K562 (cell line): ENCODE results near the gene PPY.

Experiments used
- CBX3 ChIP-seq, 2 experiments: IDR thresholded peaks; 1 replicate in 1 of 2; 2 replicates in 1 of 2; pipeline ENCODE4 v1.6.1; 2012; ENCODE audit warnings: inconsistent platforms in 2 of 2, low read length in 2 of 2, borderline replicate concordance in 1 of 2, control low read depth in 1 of 2
- CTCF ChIP-seq, 3 experiments: IDR thresholded peaks in 2 of 3; conservative IDR thresholded peaks in 1 of 3; 2 replicates each; pipeline ENCODE4 v1.5.1; 2011 to 2012; ENCODE audit warnings: low read length in 3 of 3, mild to moderate bottlenecking in 3 of 3, control low read depth in 2 of 3, improper control_type of control experiment in 1 of 3, inconsistent platforms in 1 of 3, low read depth in 1 of 3, mixed read lengths in 1 of 3, moderate library complexity in 1 of 3; ENCODE audit not compliant: insufficient read depth in 2 of 3
- DMBX1 ChIP-seq: fragments of 250-450 bp; sonication (Bioruptor Pico); IDR thresholded peaks from 2 replicates; pipeline ENCODE4 v1.8.0; 2022; ENCODE audit warnings: inconsistent platforms, mild to moderate bottlenecking, moderate library complexity, borderline replicate concordance
- E2F6 ChIP-seq, 2 experiments: IDR thresholded peaks; 2 replicates each; pipeline ENCODE4 v1.6.1; 2011; ENCODE audit warnings: borderline replicate concordance in 1 of 2, control low read depth in 1 of 2, low read depth in 1 of 2, low read length in 1 of 2, mild to moderate bottlenecking in 1 of 2, mixed read lengths in 1 of 2, moderate library complexity in 1 of 2; ENCODE audit not compliant: insufficient read depth in 1 of 2, insufficient read length in 1 of 2, poor library complexity in 1 of 2, severe bottlenecking in 1 of 2; ENCODE audit errors: extremely low read depth in 1 of 2
- GTF2F1 ChIP-seq: IDR thresholded peaks from 2 replicates; pipeline ENCODE4 v1.6.1; 2011; ENCODE audit warnings: low read depth, low read length, improper control_type of control experiment
- MAFK ChIP-seq: IDR thresholded peaks from 2 replicates; pipeline ENCODE4 v1.6.1; 2011; ENCODE audit warnings: low read length, improper control_type of control experiment
- NCOR1 ChIP-seq: fragments of 450-650 bp; IDR thresholded peaks from 2 replicates; pipeline ENCODE4 v1.6.1; 2016; ENCODE audit warnings: mild to moderate bottlenecking, moderate library complexity
- SNRNP70 ChIP-seq: fragments of 200-400 bp; formaldehyde crosslinking; optimal IDR thresholded peaks from 2 replicates; pipeline ENCODE3; 2017; ENCODE audit warnings: low read depth, low read length
- SRF ChIP-seq, 2 experiments: fragments of 250-450, 450-650 bp in 1 of 2; sonication (Bioruptor Pico) in 1 of 2; sonication (generic) in 1 of 2; formaldehyde crosslinking; IDR thresholded peaks; 2 replicates each; pipeline versions ENCODE4 v1.5.0 to v1.5.1; 2020 to 2022; ENCODE audit warnings: mild to moderate bottlenecking in 1 of 2, missing genetic modification reagents in 1 of 2
- SRSF1 ChIP-seq: fragments of 200-400 bp; formaldehyde crosslinking; IDR thresholded peaks from 2 replicates; pipeline ENCODE4 v1.6.1; 2017; ENCODE audit warnings: mild to moderate bottlenecking, low read depth, low read length, moderate library complexity
- ZKSCAN1 ChIP-seq: fragments of 150-350 bp; IDR thresholded peaks from 2 replicates; pipeline ENCODE4 v1.6.1; 2016; ENCODE audit warnings: low read depth, low read length

GRCh38 chr17:43958748-43959352 lies 16.6 kb upstream of the PPY start:
- TF ChIP-seq E2F6 (IDR thresholded peaks at IDR 0.05; ENCODE audit: borderline replicate concordance in 1 of 2, extremely low read depth in 1 of 2, insufficient read depth in 1 of 2, insufficient read length in 1 of 2, low read depth in 1 of 2, low read length in 1 of 2, poor library complexity in 1 of 2, severe bottlenecking in 1 of 2): no peak
- TF ChIP-seq SRF (CRISPR knock-in tag; IDR thresholded peaks at IDR 0.05): no peak
- no peak for TF ChIP-seq ZKSCAN1
- TF ChIP-seq DMBX1 (CRISPR knock-in tag): no peak
- TF ChIP-seq CTCF (IDR thresholded peaks at IDR 0.05 in 2 of 3, conservative IDR thresholded peaks at IDR 0.05 in 1 of 3; ENCODE audit: insufficient read depth in 2 of 3, low read depth in 1 of 3, low read length in 3 of 3): no peak
- TF ChIP-seq MAFK: no peak
- TF ChIP-seq NCOR1: no peak
- no peak for TF ChIP-seq CBX3 (IDR thresholded peaks at IDR 0.05; ENCODE audit: borderline replicate concordance in 1 of 2, low read length in 2 of 2)
- TF ChIP-seq SNRNP70: no peak
- no peak for TF ChIP-seq SRSF1
- no peak for TF ChIP-seq GTF2F1
